Body of pancreas (tissue), 4 donors: ENCODE measurements around the gene NR2C2.

ENCODE experiments used
- CTCF ChIP-seq, 7 experiments: fragments of 450-650 bp in 4 of 7; fragments of 200-600 bp in 3 of 7; sonication (generic) in 3 of 7; IDR thresholded peaks; one replicate each; pipeline ENCODE4 v1.5.1; 2016 to 2019; ENCODE audit warnings: antibody characterized with exemption in 7 of 7
- POLR2A ChIP-seq, 3 donors: fragments of 450-650 bp; IDR thresholded peaks; one replicate each; pipeline ENCODE4 v1.6.1; 2016; ENCODE audit warnings: antibody characterized with exemption in 3 of 3, mild to moderate bottlenecking in 2 of 3

GRCh38 chr3:15069441-15069840 is 122.1 kb downstream of the NR2C2 start:
- no peak for TF ChIP-seq POLR2A (IDR thresholded peaks at IDR 0.05)
- TF ChIP-seq CTCF (IDR thresholded peaks at IDR 0.05): no peak
